Ammon's horn (tissue), 1 donor: ENCODE data around the gene ZNF322.
A peak's percentile ranks its signal among the peaks of the same experiment; 100 is the strongest.

Experiments used
- DNase-seq: peaks from one replicate; pipeline ENCODE4 v3.0.0-alpha.2; 2016; ENCODE audit warnings: low spot score

Gene ZNF322

DNA sequence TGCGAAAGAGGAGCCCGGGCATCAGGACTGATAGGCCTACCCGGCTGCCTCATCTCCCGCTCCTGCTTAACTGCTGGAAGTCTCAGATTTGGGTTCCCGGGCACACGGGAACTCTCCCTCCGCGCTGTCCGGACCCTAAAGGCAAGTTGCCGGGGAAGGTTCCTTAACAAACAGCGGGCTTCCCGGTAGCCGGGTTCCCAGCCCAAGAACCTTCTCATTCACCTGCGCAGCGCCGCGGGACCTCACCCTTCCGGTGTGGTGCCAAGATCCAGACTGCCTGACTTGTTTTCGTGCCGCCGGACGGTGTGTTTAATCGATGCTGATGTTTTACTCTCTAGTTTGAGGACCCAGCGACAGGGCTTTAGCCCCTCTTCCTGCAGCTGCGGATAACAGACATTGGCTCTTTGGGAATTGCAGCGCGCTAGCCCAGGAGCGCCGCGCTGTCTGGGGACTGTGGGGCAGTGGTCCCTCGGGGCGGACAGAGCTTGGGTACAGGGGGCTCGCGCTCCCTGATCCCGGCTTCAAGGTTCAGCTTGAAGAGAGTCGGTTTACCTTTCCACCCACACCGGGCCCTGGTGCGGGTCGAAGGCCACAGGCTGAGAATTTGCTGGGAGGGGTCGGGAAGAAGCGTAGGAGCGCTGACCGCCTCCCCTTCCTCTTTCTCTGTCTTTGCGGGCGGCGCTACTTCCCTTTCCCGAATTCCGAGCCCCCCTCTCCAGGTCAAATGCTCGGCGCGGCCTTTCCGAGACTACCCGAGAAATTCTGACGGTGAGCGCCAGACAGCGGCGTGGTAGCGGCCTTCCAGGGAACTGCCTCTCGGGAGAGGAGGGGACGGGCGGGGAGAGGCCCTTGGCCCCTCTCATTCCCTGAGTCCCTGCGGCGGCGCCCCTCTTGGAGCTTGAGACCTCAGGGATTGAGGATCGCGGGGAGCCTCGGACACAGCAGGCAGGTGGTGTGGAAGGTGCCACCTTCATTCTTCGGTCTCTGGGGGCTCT is 45.6 kb downstream of the ZNF322 start:
- no peak for DNase-seq

GRCh38 chr6:26613201-26613600 is 46.3 kb downstream of the ZNF322 start:
- DNase-seq, result no peak

- no peak for DNase-seq
These were observed 47.9 kb downstream of the ZNF322 start for GRCh38 chr6:26611599-26611998.

GRCh38 chr6:26609463-26609862 is 50.1 kb downstream of the ZNF322 start:
- DNase-seq, result no peak

DNA sequence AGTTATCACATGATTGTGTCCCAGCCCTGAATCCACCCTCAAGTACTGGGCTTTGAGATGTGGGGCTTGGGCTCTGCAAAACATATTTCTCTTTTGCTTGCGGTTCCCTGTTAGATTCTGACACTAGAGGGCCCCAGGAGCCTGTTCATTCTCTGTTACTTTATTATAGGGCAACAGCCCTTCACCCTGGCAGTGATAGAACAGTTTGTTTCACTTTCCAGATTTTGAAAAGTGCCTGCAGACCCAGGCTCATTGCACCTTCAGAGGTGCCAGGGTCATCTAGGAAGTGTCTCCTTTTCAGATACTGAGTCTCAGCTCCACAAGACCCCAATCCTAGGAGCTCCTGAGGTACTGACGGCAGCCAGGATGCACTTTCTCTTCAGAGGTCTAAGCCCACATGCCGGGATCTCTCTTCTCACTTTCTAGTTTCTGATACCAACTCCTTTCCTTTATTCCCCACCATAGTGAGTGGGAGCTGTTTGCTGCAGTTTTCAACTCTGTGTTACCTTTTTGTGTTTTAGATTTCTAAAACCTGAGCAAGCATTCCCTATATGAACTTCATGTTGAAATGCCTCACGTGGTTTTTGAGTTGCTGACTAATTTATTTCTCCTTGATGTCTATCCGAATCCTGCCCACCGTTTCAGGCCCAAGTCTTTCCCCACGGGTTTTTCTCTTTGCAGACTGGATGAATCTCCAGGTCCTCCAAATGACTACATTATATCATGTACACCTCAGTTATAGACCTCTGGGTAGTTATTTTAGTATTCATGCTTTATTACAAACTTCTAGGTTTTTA is 51.9 kb downstream of the ZNF322 start:
- peak; percentile 60 for DNase-seq

GRCh38 chr6:26604797-26605196 is 54.7 kb downstream of the ZNF322 start:
- DNase-seq, result no peak

GRCh38 chr6:26604026-26604425 is 55.5 kb downstream of the ZNF322 start:
- DNase-seq, result no peak

DNA sequence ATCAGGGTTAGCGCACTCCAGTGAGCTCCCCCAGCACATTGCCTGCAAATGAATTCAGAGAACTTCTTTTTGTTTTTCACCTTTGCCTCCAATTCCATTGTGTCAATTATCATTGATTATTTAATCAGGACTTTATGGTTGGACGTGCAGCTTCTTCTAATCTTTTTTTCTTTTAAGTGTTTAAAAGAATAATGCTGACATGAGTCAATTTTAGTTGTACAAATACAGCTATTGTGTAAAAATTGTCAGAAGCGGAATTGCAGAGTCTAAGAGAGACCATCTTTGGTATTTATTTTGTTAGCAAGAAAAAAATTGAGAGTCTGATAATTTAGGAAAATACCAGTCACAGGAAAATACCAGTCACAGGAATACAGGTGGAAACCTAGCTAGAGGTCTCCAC is 57.3 kb downstream of the ZNF322 start:
- DNase-seq, result no peak

- DNase-seq, result no peak
These were observed 58.8 kb downstream of the ZNF322 start for GRCh38 chr6:26600759-26601158.

- DNase-seq, result no peak
These were observed 60.0 kb downstream of the ZNF322 start for GRCh38 chr6:26599591-26599990.

DNA sequence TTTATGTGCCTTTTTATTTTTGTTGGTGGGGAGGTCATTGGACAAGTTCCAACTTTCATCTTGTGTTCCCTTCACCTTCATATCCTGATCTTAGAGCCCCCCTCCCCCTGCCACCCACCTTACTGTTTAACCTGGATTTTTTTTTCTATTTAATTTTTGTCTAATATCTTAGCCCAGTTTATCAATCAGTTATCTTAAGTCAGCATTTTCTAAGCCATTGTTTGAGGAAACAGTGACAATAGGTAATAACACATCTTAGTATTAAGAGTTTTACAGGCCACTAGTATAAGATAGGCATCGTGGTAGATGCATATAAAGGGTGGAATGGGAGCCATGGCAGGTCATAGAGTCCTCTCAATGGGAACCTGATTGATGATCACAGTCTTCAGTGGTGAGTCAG is 60.4 kb downstream of the ZNF322 start:
- no peak for DNase-seq

DNA sequence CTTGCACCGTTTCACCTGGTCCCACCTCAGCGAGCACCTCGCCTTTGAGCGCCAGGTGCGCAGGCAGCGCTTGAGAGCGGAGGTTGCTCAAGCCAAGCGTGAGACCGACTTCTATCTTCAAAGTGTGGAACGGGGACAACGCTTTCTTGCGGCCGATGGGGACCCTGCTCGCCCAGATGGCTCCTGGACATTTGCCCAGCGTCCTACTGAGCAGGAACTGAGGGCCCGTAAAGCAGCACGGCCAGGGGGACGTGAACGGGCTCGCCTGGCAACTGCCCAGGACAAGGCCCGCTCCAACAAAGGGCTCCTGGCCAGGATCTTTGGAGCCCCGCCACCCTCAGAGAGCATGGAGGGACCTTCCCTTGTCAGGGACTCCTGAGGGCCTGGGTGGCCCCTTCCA is 61.3 kb downstream of the ZNF322 start:
- DNase-seq, result no peak

GRCh38 chr6:26597821-26598220 is 61.7 kb downstream of the ZNF322 start:
- DNase-seq, result no peak

DNA sequence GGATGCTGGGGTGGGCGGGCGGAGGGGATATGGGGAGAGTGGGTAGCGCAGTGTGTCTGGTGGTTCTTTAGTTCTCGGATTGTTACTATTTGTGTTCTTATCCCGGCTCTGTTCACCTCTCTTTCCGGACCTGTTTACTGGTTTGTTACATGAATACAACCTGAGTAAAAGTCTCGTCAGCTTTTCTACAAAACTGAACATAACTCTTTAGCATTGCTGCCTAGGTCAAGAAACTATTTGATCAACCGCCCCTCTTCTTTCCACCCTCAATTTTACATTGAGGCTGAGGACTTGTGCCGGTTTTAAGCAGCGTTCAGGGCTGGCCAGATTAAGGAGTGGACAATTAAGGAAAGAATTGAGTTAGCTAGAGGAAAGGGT is 62.2 kb downstream of the ZNF322 start:
- no peak for DNase-seq

- DNase-seq, result peak; percentile 99
These were observed 62.8 kb downstream of the ZNF322 start, which contains the start of gene ABT1 for GRCh38 chr6:26596579-26597388. Gene ABT1, plus strand, starts transcription at chr6:26596953. Its CDS starts 30 bp downstream, at chr6:26596983.

DNA sequence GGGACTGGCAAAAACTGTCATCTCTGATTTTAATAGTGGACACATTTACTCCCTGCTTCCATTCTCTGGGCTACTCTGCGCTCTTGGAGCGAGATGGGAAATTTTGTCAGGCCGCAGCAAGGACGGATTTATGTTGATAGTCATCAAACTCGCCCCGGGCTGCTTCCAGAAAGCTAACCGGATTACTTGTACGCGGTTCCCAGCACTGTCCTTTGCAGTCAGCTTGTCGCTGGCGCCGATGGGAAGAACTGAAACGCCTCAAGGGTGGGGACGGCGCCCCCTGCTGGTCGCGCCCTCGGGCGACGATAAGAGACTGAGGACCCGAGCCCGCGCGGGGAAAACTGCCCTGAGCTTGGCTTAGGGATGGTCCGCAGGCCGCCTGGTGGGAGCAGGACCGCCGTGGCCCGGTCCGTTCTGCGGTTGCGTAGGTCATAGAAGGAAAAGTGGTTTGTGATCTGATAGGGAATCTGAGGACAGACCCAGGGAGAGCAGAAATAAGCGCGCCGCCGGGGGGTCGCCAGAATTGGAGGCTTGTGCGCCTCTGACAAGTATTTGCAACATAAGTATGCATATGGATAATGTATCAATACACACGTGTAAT is 63.8 kb downstream of the ZNF322 start:
- peak; percentile 94 for DNase-seq

DNA sequence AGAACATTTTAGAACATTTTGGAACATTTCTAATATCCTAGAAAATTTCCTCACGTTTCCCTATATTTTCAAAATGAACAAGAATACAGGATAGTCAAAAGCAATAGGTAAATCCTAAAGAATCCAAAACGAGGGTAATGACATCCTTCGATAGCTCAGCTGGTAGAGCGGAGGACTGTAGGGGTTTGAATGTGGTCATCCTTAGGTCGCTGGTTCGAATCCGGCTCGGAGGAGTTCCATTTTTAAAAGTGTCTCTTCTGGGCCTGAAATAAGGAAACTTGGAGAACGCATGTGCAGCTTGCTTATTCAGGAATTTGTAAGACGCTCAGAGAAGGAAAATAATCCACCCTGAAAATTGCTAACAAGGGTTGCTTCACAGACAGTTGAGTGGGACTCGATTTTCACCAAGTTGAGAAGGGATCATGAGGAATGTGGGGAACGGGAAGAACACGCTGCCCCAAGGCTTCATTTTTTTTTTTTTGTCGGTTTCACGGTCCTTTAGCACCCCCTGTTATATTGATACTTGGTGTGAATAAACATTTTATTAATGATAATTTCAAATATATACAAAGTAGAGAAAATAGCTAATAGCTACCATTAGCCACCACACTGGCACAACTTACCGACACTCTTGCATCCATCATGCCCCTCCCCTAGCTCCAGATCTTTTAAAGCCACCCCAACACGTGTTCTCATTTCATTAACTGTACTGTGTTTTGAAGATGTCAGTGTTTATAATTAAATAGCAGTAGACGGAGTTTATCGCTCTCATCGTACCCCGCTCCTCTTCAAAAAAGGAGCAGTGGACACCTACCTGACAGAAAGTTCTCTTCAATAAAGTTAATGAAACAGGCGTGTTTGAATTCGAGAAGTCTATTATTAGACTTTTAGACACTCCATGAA is 64.6 kb downstream of the ZNF322 start:
- DNase-seq, result peak; percentile 43

DNA sequence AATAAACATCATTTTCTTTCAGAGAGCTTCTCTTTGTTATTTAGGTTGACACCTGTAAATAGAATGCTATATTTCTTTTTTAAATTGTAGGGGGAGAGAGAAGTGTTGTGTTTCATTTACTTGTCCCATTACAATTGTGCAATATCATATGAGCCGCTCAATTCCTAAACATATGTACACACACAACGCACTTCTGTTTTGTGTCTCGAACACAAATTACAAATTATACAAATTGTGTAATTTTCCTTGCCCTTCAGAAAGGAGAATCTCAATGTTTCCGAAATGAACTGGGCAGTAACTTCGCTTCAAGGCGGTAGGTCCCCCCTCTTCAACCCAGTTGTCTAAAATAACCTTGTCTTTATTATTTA is 65.4 kb downstream of the ZNF322 start:
- DNase-seq, result no peak

GRCh38 chr6:26593278-26594130 is 66.0 kb downstream of the ZNF322 start:
- DNase-seq, result no peak

- DNase-seq, result no peak
These were observed 66.9 kb downstream of the ZNF322 start for GRCh38 chr6:26592649-26593048.
